ENCODE data around the gene COG8. TPM values are rescaled to one million over a fixed set of nuclear protein-coding genes. Genes with fewer than 3 reads are reported as not detected.

The COG8 gene
- total RNA-seq, 1 experiment from 2014 or later = 33.5 TPM

- Histone ChIP-seq H3K36me3 (peaks cover 85% of the 10 kb centered on the region), H3K27ac (peak within 1 kb of the TSS; percentile 61), H3K27me3 (replicated peaks) (no peaks in the 10 kb centered on the region), H3K4me3 (peak within 1 kb of the TSS; percentile 94), H3K9me3 (replicated peaks) (0 out of 2 replicates have a peak, but pooled peaks cover 3% of the 10 kb centered on the region), H3K4me1 (replicated peaks) (peaks cover 26% of the 10 kb centered on the region)
- peak; percentile 93 to 97 for DNase-seq (ENCODE audit: low read depth in 1 of 2, low spot score in 2 of 2)
Observed at GRCh38 chr16:69330286-69331109, 8.9 kb downstream of the COG8 start, which contains the start of gene PDF. Gene PDF (minus strand): TSS chr16:69330588. CDS start chr16:69330570, 18 bp downstream.

- Histone ChIP-seq H3K4me1 (replicated peaks) (peaks cover 26% of the 10 kb centered on the region), H3K36me3 (peaks cover 84% of the 10 kb centered on the region), H3K4me3 (peak overlapping the region; percentile 94), H3K9me3 (replicated peaks) (0 out of 2 replicates have a peak, but pooled peaks cover 3% of the 10 kb centered on the region), H3K27ac (peak overlapping the region; percentile 2; the same call in 1 of the 2 replicates), H3K27me3 (replicated peaks) (no peaks in the 10 kb centered on the region)
- DNase-seq (ENCODE audit: low read depth in 1 of 2, low spot score in 2 of 2) = peak in 1 of 2 experiments; percentile 50
Observed at GRCh38 chr16:69329369-69330285, 9.7 kb downstream of the COG8 start.

- Histone ChIP-seq H3K27ac (no peak overlapping the region), H3K9me3 (replicated peaks) (0 out of 2 replicates have a peak, but pooled peaks cover 3% of the 10 kb centered on the region), H3K27me3 (replicated peaks) (no peaks in the 10 kb centered on the region), H3K4me1 (replicated peaks) (peaks cover 26% of the 10 kb centered on the region), H3K36me3 (peaks cover 84% of the 10 kb centered on the region), H3K4me3 (peak overlapping the region; percentile 94)
- peak in 1 of 2 experiments; percentile 29 for DNase-seq (ENCODE audit: low read depth in 1 of 2, low spot score in 2 of 2)
Observed at GRCh38 chr16:69328854-69329316, 10.5 kb downstream of the COG8 start.

GRCh38 chr16:69327585-69328310 is 11.6 kb downstream of the COG8 start:
- peaks cover 26% of the 10 kb centered on the region for H3K4me1 ChIP-seq (replicated peaks)
- 0 out of 2 replicates have a peak, but pooled peaks cover 3% of the 10 kb centered on the region for H3K9me3 ChIP-seq (replicated peaks)
- H3K27me3 ChIP-seq (replicated peaks) = no peaks in the 10 kb centered on the region
- no peak overlapping the region for H3K4me3 ChIP-seq
- DNase-seq (ENCODE audit: low read depth in 1 of 2, low spot score in 2 of 2) = no peak
- H3K36me3 ChIP-seq = peaks cover 87% of the 10 kb centered on the region
- no peak overlapping the region for H3K27ac ChIP-seq

- H3K4me3 ChIP-seq = no peak overlapping the region
- DNase-seq (ENCODE audit: low read depth in 1 of 2, low spot score in 2 of 2) = no peak
Observed at GRCh38 chr16:69326172-69326873, 13.0 kb downstream of the COG8 start.

GRCh38 chr16:69325784-69326171 is 13.6 kb downstream of the COG8 start:
- DNase-seq (ENCODE audit: low read depth in 1 of 2, low spot score in 2 of 2) = no peak
- 0 out of 2 replicates have a peak, but pooled peaks cover 3% of the 10 kb centered on the region for H3K9me3 ChIP-seq (replicated peaks)
- H3K27me3 ChIP-seq (replicated peaks) = no peaks in the 10 kb centered on the region
- peaks cover 92% of the 10 kb centered on the region for H3K36me3 ChIP-seq
- H3K27ac ChIP-seq = no peak overlapping the region
- H3K4me3 ChIP-seq = no peak overlapping the region
- H3K4me1 ChIP-seq (replicated peaks) = peaks cover 23% of the 10 kb centered on the region

More at GRCh38 chr16:69326172-69326873, 13.0 kb downstream of the COG8 start:
- no peaks in the 10 kb centered on the region for H3K27me3 ChIP-seq (replicated peaks)
- 0 out of 2 replicates have a peak, but pooled peaks cover 3% of the 10 kb centered on the region for H3K9me3 ChIP-seq (replicated peaks)
- peaks cover 26% of the 10 kb centered on the region for H3K4me1 ChIP-seq (replicated peaks)
- H3K36me3 ChIP-seq = peaks cover 90% of the 10 kb centered on the region
- no peak overlapping the region for H3K27ac ChIP-seq

GRCh38 chr16:69324585-69325253 is 14.6 kb downstream of the COG8 start:
- DNase-seq (ENCODE audit: low read depth in 1 of 2, low spot score in 2 of 2) = no peak
- peaks cover 94% of the 10 kb centered on the region for H3K36me3 ChIP-seq
- no peak overlapping the region for H3K27ac ChIP-seq

GRCh38 chr16:69324013-69324531 is 15.3 kb downstream of the COG8 start:
- no peak overlapping the region for H3K4me3 ChIP-seq
- no peaks in the 10 kb centered on the region for H3K27me3 ChIP-seq (replicated peaks)
- no peaks in the 10 kb centered on the region for H3K9me3 ChIP-seq (replicated peaks)
- no peak overlapping the region for H3K27ac ChIP-seq
- no peak for DNase-seq (ENCODE audit: low read depth in 1 of 2, low spot score in 2 of 2)
- H3K4me1 ChIP-seq (replicated peaks) = peaks cover 8% of the 10 kb centered on the region
- H3K36me3 ChIP-seq = peaks cover 96% of the 10 kb centered on the region

More at GRCh38 chr16:69324585-69325253, 14.6 kb downstream of the COG8 start:
- Histone ChIP-seq H3K4me1 (replicated peaks) (peaks cover 15% of the 10 kb centered on the region), H3K9me3 (replicated peaks) (no peaks in the 10 kb centered on the region), H3K27me3 (replicated peaks) (no peaks in the 10 kb centered on the region), H3K4me3 (no peak overlapping the region)

- H3K27me3 ChIP-seq (replicated peaks) = no peaks in the 10 kb centered on the region
- H3K36me3 ChIP-seq = peaks cover 96% of the 10 kb centered on the region
Observed at GRCh38 chr16:69323415-69323814, 15.9 kb downstream of the COG8 start.

GRCh38 chr16:69322343-69322742 is 17.0 kb downstream of the COG8 start:
- Histone ChIP-seq H3K4me1 (replicated peaks) (no peaks in the 10 kb centered on the region), H3K36me3 (peaks cover 93% of the 10 kb centered on the region), H3K9me3 (replicated peaks) (no peaks in the 10 kb centered on the region), H3K27ac (no peak overlapping the region), H3K27me3 (replicated peaks) (no peaks in the 10 kb centered on the region), H3K4me3 (no peak overlapping the region)
- DNase-seq (ENCODE audit: low read depth in 1 of 2, low spot score in 2 of 2) = no peak

More at GRCh38 chr16:69323415-69323814, 15.9 kb downstream of the COG8 start:
- H3K4me3 ChIP-seq = no peak overlapping the region
- no peaks in the 10 kb centered on the region for H3K9me3 ChIP-seq (replicated peaks)
- H3K27ac ChIP-seq = no peak overlapping the region
- no peak for DNase-seq (ENCODE audit: low read depth in 1 of 2, low spot score in 2 of 2)
- peaks cover 2% of the 10 kb centered on the region for H3K4me1 ChIP-seq (replicated peaks)

- Histone ChIP-seq H3K36me3 (peaks cover 94% of the 10 kb centered on the region), H3K27ac (no peak overlapping the region), H3K4me3 (no peak overlapping the region), H3K9me3 (replicated peaks) (no peaks in the 10 kb centered on the region), H3K4me1 (replicated peaks) (no peaks in the 10 kb centered on the region), H3K27me3 (replicated peaks) (no peaks in the 10 kb centered on the region)
- DNase-seq (ENCODE audit: low read depth in 1 of 2, low spot score in 2 of 2) = no peak
Observed at GRCh38 chr16:69321080-69321479, 18.3 kb downstream of the COG8 start.

GRCh38 chr16:69320740-69321073 is 18.7 kb downstream of the COG8 start:
- Histone ChIP-seq H3K27me3 (replicated peaks) (no peaks in the 10 kb centered on the region), H3K4me1 (replicated peaks) (no peaks in the 10 kb centered on the region), H3K36me3 (peaks cover 94% of the 10 kb centered on the region), H3K9me3 (replicated peaks) (no peaks in the 10 kb centered on the region), H3K4me3 (no peak overlapping the region), H3K27ac (no peak overlapping the region)
- no peak for DNase-seq (ENCODE audit: low read depth in 1 of 2, low spot score in 2 of 2)
